ENCODE measurements around the gene CBARP.

Gene CBARP

DNA sequence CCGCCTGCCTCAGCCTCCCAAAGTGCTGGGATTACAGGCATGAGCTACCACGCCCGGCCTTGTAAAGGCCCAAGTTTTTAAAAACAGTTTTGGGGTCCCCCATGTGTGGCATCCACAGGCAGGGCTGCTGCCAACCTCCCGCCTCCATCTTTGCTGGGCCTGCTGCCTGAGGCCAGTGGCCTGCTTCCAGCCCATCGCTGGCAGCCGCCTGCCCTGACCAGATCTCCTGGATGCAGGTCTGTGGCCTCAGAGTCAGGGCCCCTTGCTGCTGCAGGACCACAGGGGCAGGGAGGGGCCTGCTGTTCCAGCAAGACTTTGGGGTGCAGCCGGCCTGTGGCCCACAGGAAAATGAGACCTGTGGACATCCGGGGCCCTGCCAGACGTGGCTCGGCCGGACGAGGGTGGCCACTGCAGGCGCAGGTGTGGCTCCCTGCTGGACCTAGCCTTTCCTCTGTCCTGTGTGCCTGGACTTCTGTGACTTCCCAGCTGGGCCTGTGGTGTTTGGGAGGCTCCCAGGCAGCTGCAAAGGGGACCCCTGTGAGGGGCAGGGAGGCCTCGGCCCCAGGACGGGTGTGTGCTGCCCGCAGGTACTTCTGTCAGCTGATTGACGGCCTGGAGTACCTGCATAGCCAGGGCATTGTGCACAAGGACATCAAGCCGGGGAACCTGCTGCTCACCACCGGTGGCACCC, 17.9 kb downstream of the CBARP start:
- TF ChIP-seq, protein P1, sequence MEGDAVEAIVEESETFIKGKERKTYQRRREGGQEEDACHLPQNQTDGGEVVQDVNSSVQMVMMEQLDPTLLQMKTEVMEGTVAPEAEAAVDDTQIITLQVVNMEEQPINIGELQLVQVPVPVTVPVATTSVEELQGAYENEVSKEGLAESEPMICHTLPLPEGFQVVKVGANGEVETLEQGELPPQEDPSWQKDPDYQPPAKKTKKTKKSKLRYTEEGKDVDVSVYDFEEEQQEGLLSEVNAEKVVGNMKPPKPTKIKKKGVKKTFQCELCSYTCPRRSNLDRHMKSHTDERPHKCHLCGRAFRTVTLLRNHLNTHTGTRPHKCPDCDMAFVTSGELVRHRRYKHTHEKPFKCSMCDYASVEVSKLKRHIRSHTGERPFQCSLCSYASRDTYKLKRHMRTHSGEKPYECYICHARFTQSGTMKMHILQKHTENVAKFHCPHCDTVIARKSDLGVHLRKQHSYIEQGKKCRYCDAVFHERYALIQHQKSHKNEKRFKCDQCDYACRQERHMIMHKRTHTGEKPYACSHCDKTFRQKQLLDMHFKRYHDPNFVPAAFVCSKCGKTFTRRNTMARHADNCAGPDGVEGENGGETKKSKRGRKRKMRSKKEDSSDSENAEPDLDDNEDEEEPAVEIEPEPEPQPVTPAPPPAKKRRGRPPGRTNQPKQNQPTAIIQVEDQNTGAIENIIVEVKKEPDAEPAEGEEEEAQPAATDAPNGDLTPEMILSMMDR (IDR thresholded peaks at IDR 0.05; ENCODE audit: insufficient read depth, missing control alignments), result no peak
- DNase-seq (ENCODE audit: insufficient read length, low spot score) (no peak), FAIRE-seq (no peak)

DNA sequence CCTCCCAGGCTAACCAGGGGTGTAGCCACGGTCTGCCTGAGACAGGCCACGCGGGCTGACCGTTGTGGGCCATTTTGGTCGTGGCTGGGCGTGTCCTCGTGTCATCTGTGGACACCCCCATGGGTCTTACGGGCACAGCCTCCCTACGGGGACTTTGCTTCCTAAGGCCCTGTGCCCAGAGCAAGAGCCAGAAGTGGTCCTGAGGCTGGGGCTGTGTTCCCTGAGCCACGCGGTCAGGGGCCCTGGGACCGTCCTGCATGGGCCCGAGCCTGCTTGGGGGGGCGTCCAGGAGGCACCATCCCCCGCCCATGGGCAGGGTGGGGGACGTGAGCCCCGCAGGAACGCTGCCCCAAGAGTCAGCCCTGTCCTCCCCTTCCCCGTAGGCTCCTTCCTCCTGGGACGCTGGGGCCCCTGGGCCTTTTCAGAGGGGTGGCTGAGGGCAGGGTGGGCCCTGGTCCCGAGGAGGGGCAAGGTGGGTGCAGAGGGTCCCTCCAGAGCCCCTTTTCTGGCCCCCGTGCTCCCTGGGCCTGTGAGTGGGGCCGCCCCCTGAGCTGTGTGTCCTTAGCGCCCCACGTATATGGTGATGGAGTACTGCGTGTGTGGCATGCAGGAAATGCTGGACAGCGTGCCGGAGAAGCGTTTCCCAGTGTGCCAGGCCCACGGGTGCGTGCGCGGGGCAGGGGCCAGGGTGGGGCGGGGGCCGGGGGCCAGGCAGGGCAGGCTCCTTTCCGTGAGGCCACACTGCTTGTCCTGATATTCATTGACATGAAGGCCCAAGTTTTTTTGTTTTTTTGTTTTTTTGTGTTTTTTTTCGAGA, 18.8 kb downstream of the CBARP start:
- FAIRE-seq, result no peak
- DNase-seq (ENCODE audit: insufficient read length, low spot score), result no peak

DNA sequence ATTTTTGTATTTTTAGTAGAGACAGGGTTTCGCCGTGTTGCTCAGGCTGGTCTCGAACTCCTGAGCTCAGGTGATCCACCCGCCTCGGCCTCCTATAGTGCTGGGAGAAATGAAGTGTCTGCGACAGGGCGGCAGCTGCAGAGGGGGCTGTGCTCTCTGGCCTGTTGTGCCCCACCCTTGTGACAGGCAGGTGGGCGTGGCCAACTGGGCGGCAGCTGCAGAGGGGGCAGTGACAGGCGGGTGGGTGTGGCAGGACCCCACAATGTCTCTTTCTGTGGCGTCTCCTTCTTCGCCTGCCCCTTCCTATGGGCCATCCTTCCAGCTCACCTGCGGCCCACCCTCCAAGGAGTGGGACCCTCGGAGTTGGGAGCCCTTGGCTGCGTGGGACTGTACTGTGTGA, 20.4 kb downstream of the CBARP start:
- FAIRE-seq, result no peak
- TF ChIP-seq, protein P1 (IDR thresholded peaks at IDR 0.05; ENCODE audit: insufficient read depth, missing control alignments), result no peak
- no peak for DNase-seq (ENCODE audit: insufficient read length, low spot score)

More for the DNA sequence above, 18.8 kb downstream of the CBARP start:
- TF ChIP-seq, protein P1 (IDR thresholded peaks at IDR 0.05; ENCODE audit: insufficient read depth, missing control alignments), result no peak

DNA sequence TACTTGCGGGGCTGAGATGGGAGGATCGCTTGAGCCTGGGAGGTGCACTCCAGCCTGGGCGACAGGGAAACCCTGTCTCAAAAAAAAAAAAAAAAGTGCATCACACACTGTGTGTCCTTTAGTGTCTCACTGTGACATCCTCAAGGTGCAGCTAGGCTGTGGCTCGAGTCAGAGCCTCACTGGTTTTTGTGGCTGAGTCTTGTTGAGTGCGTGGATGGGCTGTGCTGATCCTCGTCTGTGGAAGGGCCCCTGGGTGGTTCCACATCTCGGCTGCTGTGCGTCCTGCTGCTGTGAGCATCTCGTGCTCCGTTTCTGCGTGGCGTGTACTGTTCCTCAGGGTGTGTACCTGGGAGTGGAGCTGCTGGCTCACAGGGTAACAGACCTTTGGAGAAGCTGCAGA, 21.0 kb downstream of the CBARP start:
- TF ChIP-seq, protein P1 (IDR thresholded peaks at IDR 0.05; ENCODE audit: insufficient read depth, missing control alignments), result no peak
- DNase-seq (ENCODE audit: insufficient read length, low spot score) (no peak), FAIRE-seq (no peak)

DNA sequence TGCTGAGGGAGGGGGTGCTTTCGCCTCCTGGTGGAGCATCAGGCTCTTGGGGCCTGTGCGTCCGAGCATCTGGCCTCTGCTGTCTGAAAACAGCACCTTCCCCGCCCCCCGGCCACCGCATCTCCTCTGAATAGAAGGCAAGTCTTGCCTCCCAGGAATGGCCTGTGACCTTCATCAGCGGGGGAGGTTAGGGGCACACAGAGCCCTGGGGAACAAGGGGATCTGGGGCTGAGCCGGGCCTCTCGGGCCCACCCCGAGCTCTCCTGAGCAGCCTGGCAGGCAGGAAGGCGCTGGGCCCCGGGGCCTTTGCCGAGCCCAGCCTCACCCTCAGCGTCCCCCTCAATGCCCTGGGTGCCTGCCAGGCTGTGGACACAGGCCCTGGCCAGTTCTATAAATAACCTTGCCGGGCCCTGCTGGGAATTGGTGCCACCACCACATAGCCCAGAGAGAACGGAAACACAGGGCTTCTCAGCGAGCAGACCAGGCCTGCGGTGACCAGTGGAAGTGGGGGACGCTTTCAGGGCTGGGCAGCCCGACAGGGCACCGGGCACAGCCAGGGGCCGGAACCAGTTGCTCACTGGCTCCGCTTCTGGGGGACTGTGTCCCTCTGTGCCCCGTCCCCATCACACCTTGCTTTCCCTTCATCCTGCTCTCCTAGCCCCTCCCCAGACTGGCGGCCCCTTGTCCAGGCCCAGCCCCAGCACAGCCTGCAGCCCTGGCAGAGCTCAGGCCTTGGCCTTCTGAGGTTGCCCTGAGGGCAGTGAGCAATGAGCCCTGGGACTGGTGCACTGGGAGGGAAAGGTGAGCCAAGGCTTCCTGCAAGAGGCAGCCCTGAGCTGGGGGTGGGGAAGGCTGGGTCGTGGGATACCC, 22.7 kb downstream of the CBARP start:
- TF ChIP-seq, protein P1 (IDR thresholded peaks at IDR 0.05; ENCODE audit: insufficient read depth, missing control alignments), result no peak
- DNase-seq (ENCODE audit: insufficient read length, low spot score), result no peak
- FAIRE-seq, result no peak

DNA sequence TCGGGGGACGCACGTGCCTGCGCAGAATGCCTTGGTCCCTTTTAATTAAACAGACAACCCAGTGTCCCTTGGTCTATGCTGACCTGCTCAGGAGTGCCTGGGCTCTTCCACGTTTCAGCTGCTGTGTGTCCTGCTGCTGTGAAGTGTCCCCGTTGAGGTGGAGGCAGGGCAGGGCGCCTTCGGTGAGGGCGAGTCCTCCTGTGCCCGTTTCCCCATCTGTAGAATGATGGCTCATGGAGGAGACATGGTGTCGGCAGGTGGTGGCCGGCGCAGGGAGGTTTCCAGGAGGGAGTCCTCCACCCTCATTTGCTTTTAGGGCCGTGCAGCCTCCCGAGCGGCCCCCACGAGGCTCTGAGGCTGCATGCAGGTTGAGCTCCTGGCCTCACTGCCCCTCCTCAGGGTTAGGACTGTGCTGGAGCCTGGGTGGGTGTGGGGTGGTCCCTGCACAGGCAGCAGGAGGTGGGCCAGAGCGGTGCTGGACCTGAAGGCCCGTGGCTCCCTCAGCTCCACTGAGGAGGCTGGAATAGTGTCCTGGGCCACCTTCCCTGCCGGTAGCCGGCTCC, 23.4 kb downstream of the CBARP start:
- TF ChIP-seq, protein P1 (IDR thresholded peaks at IDR 0.05; ENCODE audit: insufficient read depth, missing control alignments), result no peak
- FAIRE-seq, result no peak
- no peak for DNase-seq (ENCODE audit: insufficient read length, low spot score)
